Body of pancreas (tissue), 4 donors: ENCODE data around the gene ATAD5. TPM values are rescaled to one million over a fixed set of nuclear protein-coding genes. Genes with fewer than 3 reads are reported as not detected.

Experiments used
- ATAC-seq: fragments of 150-250 bp; one replicate; pipeline ENCODE4 v1.9.1; 2016
- DNase-seq, 4 donors: peaks; one replicate each; pipeline ENCODE4 v3.0.0-alpha.2; 2019
- H3K27ac ChIP-seq, 4 donors: fragments of 200-600 bp; sonication (generic); 1 replicate in 3 of 4; 2 replicates in 1 of 4; pipeline versions ENCODE4 v1.5.1 to v1.6.1; 2016 to 2019; ENCODE audit warnings: mild to moderate bottlenecking in 1 of 4, mixed read lengths in 1 of 4, moderate library complexity in 1 of 4
- H3K27me3 ChIP-seq, 2 donors: fragments of 200-600 bp; sonication (generic); one replicate each; pipeline ENCODE4 v1.6.0; 2016; ENCODE audit warnings: mild to moderate bottlenecking in 1 of 2
- H3K36me3 ChIP-seq, 2 donors: fragments of 200-600 bp; sonication (generic); replicated peaks in 1 of 2; 2 replicates each; pipeline ENCODE4 v1.5.1; 2016; ENCODE audit warnings: low read depth in 2 of 2; ENCODE audit not compliant: insufficient read depth in 1 of 2
- H3K4me1 ChIP-seq: fragments of 200-600 bp; sonication (generic); one replicate; pipeline ENCODE4 v1.6.0; 2016
- H3K4me3 ChIP-seq, 2 donors: fragments of 200-600 bp; sonication (generic); 1 replicate in 1 of 2; 2 replicates in 1 of 2; pipeline ENCODE4 v1.5.1; 2016 to 2019
- H3K9me3 ChIP-seq, 3 donors: fragments of 200-600 bp; sonication (generic); 1 replicate in 2 of 3; 2 replicates in 1 of 3; pipeline ENCODE4 v1.5.1; 2016
- CTCF ChIP-seq, 7 experiments: fragments of 450-650 bp in 4 of 7; fragments of 200-600 bp in 3 of 7; sonication (generic) in 3 of 7; IDR thresholded peaks; one replicate each; pipeline ENCODE4 v1.5.1; 2016 to 2019; ENCODE audit warnings: antibody characterized with exemption in 7 of 7
- POLR2A ChIP-seq, 3 donors: fragments of 450-650 bp; IDR thresholded peaks; one replicate each; pipeline ENCODE4 v1.6.1; 2016; ENCODE audit warnings: antibody characterized with exemption in 3 of 3, mild to moderate bottlenecking in 2 of 3
- WGBS, 2 donors: methylation state at CpG; one replicate each; pipeline ENCODE4 v1.1.5; 2017; 5-methylcytosine and 5-hydroxymethylcytosine counted together
- intact Hi-C: fragments of 100-400 bp; cut with DNase I; formaldehyde crosslinking; loops from one replicate; pipeline ENCODE4 v1.15.1; 2023
- total RNA-seq, 2 donors: library from RNA; depleted of rRNA; stranded (reverse); fragments of >200 nt; gene quantifications; one replicate each; pipeline ENCODE4 v1.1.0, GENCODE V29; 2016

ATAD5 gene
- total RNA-seq, 2 donors from 2014 or later: 1.0 to 1.6 TPM

GRCh38 chr17:30886187-30886586 lies 54.4 kb downstream of the ATAD5 start:
- no peak for TF ChIP-seq POLR2A (IDR thresholded peaks at IDR 0.05)
- TF ChIP-seq CTCF (IDR thresholded peaks at IDR 0.05): no peak
- Histone ChIP-seq H3K36me3 (no peaks in the 10 kb centered on the region), H3K27ac (no peak overlapping the region), H3K27me3 (no peaks in the 10 kb centered on the region), H3K9me3 (no peaks in the 10 kb centered on the region), H3K4me3 (no peak overlapping the region), H3K4me1 (no peaks in the 10 kb centered on the region)
- DNase-seq (no peak), ATAC-seq (no peak)
- intact Hi-C loops: no loop called here
- WGBS, 2 donors: 93 to 98% methylated on average over 5 of the region's 5 CpGs

GRCh38 chr17:30894236-30894635 lies 62.5 kb downstream of the ATAD5 start:
- H3K4me1 ChIP-seq: no peaks in the 10 kb centered on the region
- intact Hi-C loops: no loop called here
- H3K36me3 ChIP-seq: no peaks in the 10 kb centered on the region
- no peak overlapping the region for H3K4me3 ChIP-seq
- no peaks in the 10 kb centered on the region for H3K9me3 ChIP-seq
- TF ChIP-seq CTCF (IDR thresholded peaks at IDR 0.05) (no peak), POLR2A (IDR thresholded peaks at IDR 0.05) (no peak)
- DNase-seq (no peak), ATAC-seq (no peak)
- no peaks in the 10 kb centered on the region for H3K27me3 ChIP-seq
- no peak overlapping the region for H3K27ac ChIP-seq
- WGBS, 2 donors: 89 to 92% methylated on average over 3 of the region's 3 CpGs

GRCh38 chr17:30897311-30897710 lies 65.5 kb downstream of the ATAD5 start:
- no peak for TF ChIP-seq POLR2A (IDR thresholded peaks at IDR 0.05)
- TF ChIP-seq CTCF (IDR thresholded peaks at IDR 0.05): no peak
- H3K36me3 ChIP-seq: no peaks in the 10 kb centered on the region
- no peak for DNase-seq
- no peaks in the 10 kb centered on the region for H3K9me3 ChIP-seq
- no peak for ATAC-seq
- intact Hi-C loops: no loop called here
- 87 to 92% methylated on average over 5 of the region's 5 CpGs for WGBS, 2 donors
- no peak overlapping the region for H3K27ac ChIP-seq
- no peaks in the 10 kb centered on the region for H3K4me1 ChIP-seq
- no peak overlapping the region for H3K4me3 ChIP-seq
- no peaks in the 10 kb centered on the region for H3K27me3 ChIP-seq

GRCh38 chr17:30905742-30906100 lies 74.0 kb downstream of the ATAD5 start:
- WGBS, 2 donors: 0 to 1% methylated on average over 11 of the region's 11 CpGs
- DNase-seq (peak in 1 of 4 donors; percentile 16), ATAC-seq (peak; percentile 40)
- Histone ChIP-seq H3K4me3 (peak overlapping the region; percentile 74 to 78), H3K27ac (peak overlapping the region; percentile 48 to 87 (median 82)), H3K9me3 (no peaks in the 10 kb centered on the region), H3K4me1 (peaks cover 17% of the 10 kb centered on the region), H3K27me3 (no peaks in the 10 kb centered on the region), H3K36me3 (no peaks in the 10 kb centered on the region)
- intact Hi-C loops: no loop called here
- no peak for TF ChIP-seq POLR2A (IDR thresholded peaks at IDR 0.05)
- no peak for TF ChIP-seq CTCF (IDR thresholded peaks at IDR 0.05)

GRCh38 chr17:30906101-30906911 lies 74.5 kb downstream of the ATAD5 start, which contains the start of gene TEFM:
Gene TEFM, minus strand, starts transcription at chr17:30906238. Its CDS starts 40 bp downstream, at chr17:30906198.
- H3K4me1 ChIP-seq: peaks cover 17% of the 10 kb centered on the region
- ATAC-seq (peak; percentile 96), DNase-seq (peak; percentile 86 to 90 (median 88))
- intact Hi-C loops: no loop called here
- no peaks in the 10 kb centered on the region for H3K36me3 ChIP-seq
- peak within 1 kb of the TSS; percentile 74 to 78 for H3K4me3 ChIP-seq
- TF ChIP-seq CTCF (IDR thresholded peaks at IDR 0.05) (peak in 2 of 7 experiments; percentile 4 to 10), POLR2A (IDR thresholded peaks at IDR 0.05) (peak; percentile 54 to 88 (median 77))
- WGBS, 2 donors: 0 to 1% methylated on average over 25 to 47 of the region's 47 CpGs
- peak within 1 kb of the TSS; percentile 48 to 87 (median 82) for H3K27ac ChIP-seq
- H3K9me3 ChIP-seq: no peaks in the 10 kb centered on the region
- H3K27me3 ChIP-seq: no peaks in the 10 kb centered on the region
